Kidney (tissue), 14 donors: Measurements from ENCODE around the gene GRHL3. TPM values are rescaled to one million over a fixed set of nuclear protein-coding genes. Genes with fewer than 3 reads are reported as not detected.

Source experiments
- DNase-seq, 5 donors: peaks; one replicate each; pipeline ENCODE4 v3.0.0-alpha.2; 2013 to 2020
- FAIRE-seq: peaks from 2 replicates; lab custom pipeline; 2012; peaks lifted over from hg19 to GRCh38; lab: Jason Lieb, UNC
- H3K27ac ChIP-seq, 2 donors: one replicate each; pipeline ENCODE4 v1.7.0; 2013; ENCODE audit warnings: low read depth in 2 of 2, low read length in 2 of 2, inconsistent platforms in 1 of 2
- H3K27me3 ChIP-seq: one replicate; pipeline ENCODE4 v1.7.1; 2013; ENCODE audit warnings: low read length, inconsistent platforms; ENCODE audit not compliant: control insufficient read depth, insufficient read depth
- H3K36me3 ChIP-seq, 3 donors: one replicate each; pipeline versions ENCODE4 v1.7.0 to v1.7.1; 2013; ENCODE audit warnings: low read length in 3 of 3, control low read depth in 1 of 3, inconsistent platforms in 1 of 3; ENCODE audit not compliant: insufficient read depth in 3 of 3, control insufficient read depth in 2 of 3
- H3K4me1 ChIP-seq, 3 donors: one replicate each; pipeline versions ENCODE4 v1.7.0 to v1.7.1; 2013; ENCODE audit warnings: low read length in 3 of 3, inconsistent platforms in 1 of 3, low read depth in 1 of 3; ENCODE audit not compliant: control insufficient read depth in 2 of 3, insufficient read depth in 2 of 3
- H3K4me3 ChIP-seq, 3 donors: one replicate each; pipeline versions ENCODE4 v1.7.0 to v1.8.1; 2013; ENCODE audit warnings: low read length in 3 of 3, control low read depth in 1 of 3, inconsistent platforms in 1 of 3
- H3K9ac ChIP-seq, 3 donors: one replicate each; pipeline versions ENCODE4 v1.7.0 to v1.7.1; 2013; ENCODE audit warnings: low read length in 3 of 3, control low read depth in 1 of 3, inconsistent platforms in 1 of 3
- H3K9me3 ChIP-seq, 3 donors: one replicate each; pipeline versions ENCODE4 v1.7.0 to v1.7.1; 2013; ENCODE audit warnings: low read length in 3 of 3, control low read depth in 1 of 3, inconsistent platforms in 1 of 3; ENCODE audit not compliant: control insufficient read depth in 2 of 3, insufficient read depth in 1 of 3
- CTCF ChIP-seq: IDR thresholded peaks from 3 replicates; pipeline ENCODE4 v1.5.1; 2012; ENCODE audit warnings: mild to moderate bottlenecking, moderate library complexity, borderline replicate concordance; ENCODE audit not compliant: insufficient read depth; ENCODE audit errors: extremely low read depth
- intact Hi-C: fragments of 100-400 bp; cut with DNase I; formaldehyde crosslinking; loops from one replicate; pipeline ENCODE4 v1.11.1; 2022
- polyA plus RNA-seq: library from polyadenylated mRNA; stranded (reverse); fragments of 350-450 nt; fragmentation: Illumina TruSeq; extraction: RNeasy Lipid Tissue Mini Kit (QIAGEN cat#74804); gene quantifications from one replicate; pipeline ENCODE4 v1.2.3, GENCODE V29; 2014; ENCODE audit warnings: low read depth, low replicate concordance; ENCODE audit not compliant: insufficient read depth
- total RNA-seq: library from RNA; stranded (reverse); fragmentation: NEBNext Ultra II Directional; extraction: Animal tissue kit (Norgen Biotek cat#: 25700); gene quantifications from one replicate; pipeline ENCODE4 v1.2.1, GENCODE V29; 2021
- donor health status: control.
- donor health status: control.
- donor health status: control.
- donor health status: control.
- donor health status: control.
- donor health status: DM: yes; HTN: yes; CAD: no.
- donor health status: Normal renal cell carcinoma (clear cell type).

The GRHL3 gene
- total and polyA plus RNA-seq, 2 donors from 2014 or later, result 0.32 to 1.7 TPM

DNA sequence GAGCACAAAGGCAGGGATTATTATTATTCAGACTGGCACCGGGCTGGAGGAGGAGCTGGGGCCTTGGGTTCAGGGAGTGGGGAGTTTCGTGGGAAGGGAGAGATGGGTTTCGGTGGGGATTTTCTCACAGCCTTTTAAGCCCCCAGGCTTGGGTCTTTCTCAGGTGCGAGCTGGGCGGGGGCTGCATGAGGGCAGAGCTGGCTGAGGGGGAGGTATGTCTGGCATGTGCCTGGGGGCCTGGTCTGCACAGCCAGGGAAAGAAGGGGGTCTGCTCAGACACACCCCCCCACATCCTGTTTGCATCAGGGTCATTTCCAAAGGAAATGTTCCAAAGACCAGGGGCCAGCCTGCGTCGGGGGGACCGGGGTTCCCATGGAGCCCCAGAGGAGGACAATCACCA lies 21.6 kb downstream of the GRHL3 start:
- intact Hi-C loops, result no loop called here
- no peaks in the 10 kb centered on the region for H3K9me3 ChIP-seq
- peak in 1 of 5 donors; percentile 36 for DNase-seq
- no peak overlapping the region for H3K9ac ChIP-seq
- no peak overlapping the region for H3K27ac ChIP-seq
- H3K4me3 ChIP-seq, result no peak overlapping the region
- no peaks in the 10 kb centered on the region for H3K4me1 ChIP-seq
- no peaks in the 10 kb centered on the region for H3K36me3 ChIP-seq
- no peak for FAIRE-seq
- TF ChIP-seq CTCF, result no peak
- H3K27me3 ChIP-seq, result no peaks in the 10 kb centered on the region

- TF ChIP-seq CTCF, result no peak
- no peak overlapping the region for H3K9ac ChIP-seq
- no peak for FAIRE-seq
Observed at GRCh38 chr1:24341260-24341659, 22.1 kb downstream of the GRHL3 start.

GRCh38 chr1:24343412-24344089 lies 24.4 kb downstream of the GRHL3 start:
- DNase-seq, result peak in 1 of 5 donors; percentile 45
- intact Hi-C loops, result no loop called here
- H3K4me1 ChIP-seq, result no peaks in the 10 kb centered on the region
- H3K36me3 ChIP-seq, result no peaks in the 10 kb centered on the region
- no peak for TF ChIP-seq CTCF
- H3K4me3 ChIP-seq, result no peak overlapping the region
- H3K27me3 ChIP-seq, result no peaks in the 10 kb centered on the region
- no peaks in the 10 kb centered on the region for H3K9me3 ChIP-seq
- no peak overlapping the region for H3K27ac ChIP-seq
- no peak for FAIRE-seq
- H3K9ac ChIP-seq, result no peak overlapping the region

More at GRCh38 chr1:24341260-24341659, 22.1 kb downstream of the GRHL3 start:
- H3K4me3 ChIP-seq, result no peak overlapping the region
- no peaks in the 10 kb centered on the region for H3K27me3 ChIP-seq
- intact Hi-C loops, result no loop called here
- H3K9me3 ChIP-seq, result no peaks in the 10 kb centered on the region
- peak in 1 of 5 donors; percentile 33 for DNase-seq
- no peaks in the 10 kb centered on the region for H3K4me1 ChIP-seq
- H3K27ac ChIP-seq, result no peak overlapping the region
- H3K36me3 ChIP-seq, result no peaks in the 10 kb centered on the region
